H1 (cell line): ENCODE data around the gene GGN. TPM values are rescaled to one million over a fixed set of nuclear protein-coding genes. Genes with fewer than 3 reads are reported as not detected.

Experiments
- CTCF ChIA-PET: fragments of 300-600 bp; sonication (Branson Sonifier 250); formaldehyde crosslinking; loops from one replicate; lab custom pipeline; 2021; ENCODE audit not compliant: partially characterized antibody; lab: Charles Lee
- POLR2A ChIA-PET: fragments of 300-600 bp; sonication (Branson Sonifier 250); formaldehyde crosslinking; loops from one replicate; lab custom pipeline; 2021; ENCODE audit warnings: inconsistent platforms; ENCODE audit not compliant: partially characterized antibody; lab: Charles Lee
- DNase-seq, 2 experiments: peaks; one replicate each; pipeline versions ENCODE4 v3.0.0 to v3.0.0-alpha.2; 2010 to 2022; ENCODE audit warnings: low spot score in 2 of 2, low read depth in 1 of 2, mixed read lengths in 1 of 2
- FAIRE-seq: peaks from 2 replicates; lab custom pipeline; 2011; peaks lifted over from hg19 to GRCh38; lab: Jason Lieb, UNC
- H2AFZ ChIP-seq: 2 replicates; pipeline ENCODE4 v1.8.1; 2012; ENCODE audit warnings: low read length, inconsistent platforms
- H2AK5ac ChIP-seq: 2 replicates; pipeline ENCODE4 v1.6.1; 2013; ENCODE audit warnings: low read depth, low read length
- H2BK120ac ChIP-seq: replicated peaks from 2 replicates; pipeline ENCODE3; 2013; ENCODE audit warnings: low read depth, low read length, inconsistent platforms
- H2BK12ac ChIP-seq: 2 replicates; pipeline ENCODE4 v1.6.1; 2013; ENCODE audit warnings: low read depth, low read length
- H2BK15ac ChIP-seq: 2 replicates; pipeline ENCODE4 v1.6.1; 2013; ENCODE audit warnings: low read length
- H2BK20ac ChIP-seq: 2 replicates; pipeline ENCODE4 v1.6.1; 2013; ENCODE audit warnings: low read length
- H2BK5ac ChIP-seq: 2 replicates; pipeline ENCODE4 v1.6.1; 2013; ENCODE audit warnings: low read depth, low read length
- H3K14ac ChIP-seq: 2 replicates; pipeline ENCODE4 v1.6.1; 2013; ENCODE audit warnings: inconsistent platforms; ENCODE audit not compliant: insufficient read length
- H3K18ac ChIP-seq: 2 replicates; pipeline ENCODE4 v1.6.1; 2013; ENCODE audit warnings: low read length; ENCODE audit errors: extremely low read depth
- H3K23ac ChIP-seq: 2 replicates; pipeline ENCODE4 v1.6.1; 2013; ENCODE audit warnings: inconsistent platforms; ENCODE audit not compliant: insufficient read length
- H3K23me2 ChIP-seq: 2 replicates; pipeline ENCODE4 v1.6.1; 2013; ENCODE audit warnings: low read depth, low read length
- H3K27ac ChIP-seq: 2 replicates; pipeline ENCODE4 v1.6.1; 2011; ENCODE audit warnings: low read depth, low read length, inconsistent platforms
- H3K27me3 ChIP-seq, 4 experiments: replicated peaks in 1 of 4; 1 replicate in 1 of 4; 2 replicates in 3 of 4; pipeline versions ENCODE4 v1.6.1 to v1.8.1; 2011 to 2013; ENCODE audit warnings: low read length in 3 of 4, mild to moderate bottlenecking in 3 of 4, inconsistent platforms in 2 of 4, mixed read lengths in 2 of 4, moderate library complexity in 1 of 4; ENCODE audit not compliant: control insufficient read depth in 3 of 4, insufficient read depth in 3 of 4; ENCODE audit errors: extremely low read depth in 1 of 4
- H3K36me3 ChIP-seq, 4 experiments: 2 replicates each; pipeline versions ENCODE4 v1.6.1 to v1.8.1; 2011 to 2013; ENCODE audit warnings: mild to moderate bottlenecking in 4 of 4, low read length in 3 of 4, moderate library complexity in 2 of 4, control low read depth in 1 of 4, inconsistent platforms in 1 of 4; ENCODE audit not compliant: insufficient read depth in 4 of 4, control insufficient read depth in 2 of 4
- H3K4ac ChIP-seq: replicated peaks from 2 replicates; pipeline ENCODE3; 2013; ENCODE audit warnings: low read length, low read depth, mixed read lengths, inconsistent platforms; ENCODE audit not compliant: insufficient read length
- H3K4me1 ChIP-seq, 4 experiments: replicated peaks in 1 of 4; 1 replicate in 1 of 4; 2 replicates in 3 of 4; pipeline versions ENCODE4 v1.6.1 to v1.8.1; 2011 to 2013; ENCODE audit warnings: low read length in 3 of 4, inconsistent platforms in 2 of 4, mixed read lengths in 1 of 4; ENCODE audit not compliant: insufficient read depth in 4 of 4, control insufficient read depth in 3 of 4
- H3K4me2 ChIP-seq, 2 experiments: 2 replicates each; pipeline versions ENCODE4 v1.6.1 to v1.8.1; 2011 to 2013; ENCODE audit warnings: low read depth in 2 of 2, low read length in 2 of 2, control low read depth in 1 of 2, inconsistent platforms in 1 of 2, mild to moderate bottlenecking in 1 of 2; ENCODE audit not compliant: insufficient read depth in 1 of 2
- H3K4me3 ChIP-seq, 4 experiments: fragments of 200-600, 300-600 bp in 1 of 4; sonication (generic), shearing (Covaris generic), sonication (Bioruptor Twin) in 1 of 4; 2 replicates each; pipeline versions ENCODE4 v1.5.1 to v1.8.1; 2011 to 2016; ENCODE audit warnings: low read length in 4 of 4, low read depth in 3 of 4, control low read depth in 2 of 4, inconsistent platforms in 2 of 4, mild to moderate bottlenecking in 2 of 4, mixed read lengths in 1 of 4, moderate library complexity in 1 of 4; ENCODE audit not compliant: insufficient read depth in 2 of 4; ENCODE audit errors: extremely low read depth in 1 of 4
- H3K56ac ChIP-seq: replicated peaks from 2 replicates; pipeline ENCODE3; 2013; ENCODE audit warnings: low read depth, mild to moderate bottlenecking, mixed read lengths, low read length, inconsistent platforms; ENCODE audit not compliant: insufficient read length
- H3K79me1 ChIP-seq: 2 replicates; pipeline ENCODE4 v1.6.1; 2013; ENCODE audit warnings: low read depth, low read length, control low read depth
- H3K79me2 ChIP-seq, 2 experiments: 2 replicates each; pipeline versions ENCODE4 v1.6.1 to v1.8.1; 2012 to 2013; ENCODE audit warnings: low read length in 2 of 2, mild to moderate bottlenecking in 2 of 2, inconsistent platforms in 1 of 2; ENCODE audit not compliant: insufficient read depth in 2 of 2, control insufficient read depth in 1 of 2
- H3K9ac ChIP-seq, 4 experiments: replicated peaks in 1 of 4; 1 replicate in 1 of 4; 2 replicates in 3 of 4; pipeline versions ENCODE4 v1.6.1 to v1.8.1; 2011 to 2013; ENCODE audit warnings: low read depth in 3 of 4, low read length in 3 of 4, control low read depth in 2 of 4, mild to moderate bottlenecking in 2 of 4, moderate library complexity in 2 of 4, inconsistent platforms in 1 of 4; ENCODE audit errors: extremely low read depth in 1 of 4
- H3K9me3 ChIP-seq, 2 experiments: 2 replicates each; pipeline versions ENCODE4 v1.6.1 to v1.8.1; 2012 to 2013; ENCODE audit warnings: mild to moderate bottlenecking in 2 of 2, moderate library complexity in 2 of 2, control low read depth in 1 of 2, inconsistent platforms in 1 of 2, low read depth in 1 of 2, low read length in 1 of 2, mixed read lengths in 1 of 2; ENCODE audit not compliant: insufficient read depth in 2 of 2
- H4K20me1 ChIP-seq, 2 experiments: replicated peaks in 1 of 2; 2 replicates each; pipeline versions ENCODE3 to v1.8.1; 2011 to 2013; ENCODE audit warnings: inconsistent platforms in 2 of 2, low read length in 2 of 2, mild to moderate bottlenecking in 1 of 2; ENCODE audit not compliant: insufficient read depth in 2 of 2, control insufficient read depth in 1 of 2
- H4K5ac ChIP-seq: 2 replicates; pipeline ENCODE4 v1.6.1; 2013; ENCODE audit warnings: low read length, low read depth, mixed read lengths, inconsistent platforms; ENCODE audit not compliant: insufficient read length
- H4K8ac ChIP-seq: 2 replicates; pipeline ENCODE4 v1.8.0; 2013; ENCODE audit warnings: mild to moderate bottlenecking, moderate library complexity, low read length, inconsistent platforms; ENCODE audit not compliant: insufficient read depth; ENCODE audit errors: extremely low read depth
- H4K91ac ChIP-seq: replicated peaks from 2 replicates; pipeline ENCODE3; 2013; ENCODE audit warnings: low read length, mixed read lengths, inconsistent platforms; ENCODE audit not compliant: insufficient read length
- CREB1 ChIP-seq: IDR thresholded peaks from 2 replicates; pipeline ENCODE4 v1.6.1; 2012; ENCODE audit warnings: inconsistent platforms
- WGBS, 2 experiments: shearing (Covaris generic) in 1 of 2; methylation state at CpG; one replicate each; pipeline versions ENCODE4 v1.1.6 to v1.1.7; 2013 to 2015; ENCODE audit warnings: low lambda C conversion rate in 2 of 2, mixed read lengths in 2 of 2, inconsistent platforms in 1 of 2, low coverage in 1 of 2, missing lambda C conversion rate in 1 of 2; ENCODE audit not compliant: insufficient replicate concordance in 2 of 2, insufficient coverage in 1 of 2, insufficient read length in 1 of 2; ENCODE audit errors: extremely low coverage in 1 of 2, missing lambda C conversion rate in 1 of 2; 5-methylcytosine and 5-hydroxymethylcytosine counted together
- polyA plus RNA-seq, 7 experiments: library from polyadenylated mRNA; depleted of rRNA in 3 of 7; stranded (reverse) in 5 of 7; unstranded in 2 of 7; fragments of >200 nt in 5 of 7; fragments of 200-250 nt in 2 of 7; gene quantifications; 1 replicate in 5 of 7; 2 replicates in 1 of 7; 4 replicates in 1 of 7; pipeline versions ENCODE4 v1.2.1 to v1.2.3, GENCODE V29; 2011 to 2013; ENCODE audit warnings: missing spikeins in 2 of 7, mixed read lengths in 2 of 7
- total RNA-seq: library from RNA; stranded (reverse); fragmentation: NEBNext Ultra II Directional; extraction: Animal tissue kit (Norgen Biotek cat#: 25700); gene quantifications from 2 replicates; pipeline ENCODE4 v1.2.1, GENCODE V29; 2021

Gene GGN
- total and polyA plus RNA-seq, 2 of the 8 experiments (the other 6 are each of a cell fraction or from before 2014, with no cell fraction given): 0.47 to 1.2 TPM

GRCh38 chr19:38383184-38383583 lies 4.7 kb downstream of the GGN start:
- Histone ChIP-seq H2BK5ac (no peak overlapping the region), H3K79me2 (no peaks in the 10 kb centered on the region), H3K9ac (no peak overlapping the region), H2BK20ac (no peak overlapping the region), H2AK5ac (no peak overlapping the region), H3K27ac (no peak overlapping the region), H2AFZ (no peak overlapping the region), H4K91ac (no peak overlapping the region), H4K5ac (no peak overlapping the region), H3K14ac (no peak overlapping the region), H2BK12ac (no peak overlapping the region), H4K8ac (no peak overlapping the region), H3K9me3 (no peaks in the 10 kb centered on the region), H3K4me2 (no peak overlapping the region), H3K79me1 (no peaks in the 10 kb centered on the region), H4K20me1 (peaks cover 3 to 19% of the 10 kb centered on the region in 2 experiments), H3K4me3 (no peak overlapping the region), H3K56ac (no peak overlapping the region), H2BK15ac (no peak overlapping the region), H3K23me2 (peaks cover 4% of the 10 kb centered on the region), H3K18ac (no peak overlapping the region), H2BK120ac (no peak overlapping the region), H3K4me1 (peaks cover 3 to 16% (median 6%) of the 10 kb centered on the region in 4 experiments; a peak in 6 of 7 replicates), H3K23ac (no peak overlapping the region), H3K27me3 (no peaks in the 10 kb centered on the region), H3K36me3 (peaks cover 14 to 26% (median 23%) of the 10 kb centered on the region in 4 experiments; a peak in 7 of 8 replicates), H3K4ac (no peak overlapping the region)
- CTCF ChIA-PET: interaction anchor here (1.7 kb wide), 1 partner anchor 149 kb away, joined by 3 read pairs; no protein-coding TSS in a partner anchor
- no peak for TF ChIP-seq CREB1
- WGBS, 2 experiments: 88% methylated on average over 10 of the region's 10 CpGs; no CpG with 5 or more reads in 1 of the 2 experiments
- DNase-seq (no peak), FAIRE-seq (no peak)
- POLR2A ChIA-PET: interaction anchor here (1.6 kb wide), 1 partner anchor 8 kb away, joined by 10 read pairs; the partner anchor contains the start of gene PSMD8
